D721Med (cell line): ENCODE measurements around the gene NOL11.
"Not testable (repeated sequence)": the region's sequence is repeated elsewhere in the genome, so short reads cannot be mapped to it uniquely, and the experiment has no call there.

Source experiments
- DNase-seq: peaks from one replicate; pipeline ENCODE4 v3.0.0; 2011; ENCODE audit warnings: low spot score; ENCODE audit not compliant: insufficient read length
- FAIRE-seq: peaks from 2 replicates; lab custom pipeline; 2011; peaks lifted over from hg19 to GRCh38; lab: Jason Lieb, UNC
- TF ChIP-seq, protein P1 (sequence below): IDR thresholded peaks from 2 replicates; pipeline ENCODE4 v1.5.1; 2012; ENCODE audit warnings: mild to moderate bottlenecking, control low read depth; ENCODE audit not compliant: insufficient read depth; ENCODE audit errors: missing control alignments

Gene NOL11

DNA sequence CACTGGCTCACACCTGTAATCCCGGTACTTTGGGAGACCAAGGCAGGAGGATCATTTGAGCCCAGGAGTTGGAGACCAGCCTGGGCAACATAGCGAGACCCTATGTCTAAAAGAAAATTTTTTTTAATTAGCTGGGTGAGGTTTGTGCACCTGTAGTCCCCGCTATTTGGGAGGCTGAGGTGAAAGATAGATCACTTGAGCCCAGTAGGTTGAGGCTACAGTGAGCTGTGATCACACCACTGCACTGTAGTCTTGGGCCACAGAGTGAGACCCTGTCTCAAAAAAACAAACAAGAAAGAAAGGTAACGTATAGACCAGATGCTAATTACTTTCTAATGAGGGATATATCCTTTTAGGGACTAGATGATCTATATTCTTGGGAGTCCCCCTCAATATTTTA lies 8.1 kb downstream of the NOL11 start:
- no peak for DNase-seq
- no peak for FAIRE-seq
- TF ChIP-seq, protein P1, sequence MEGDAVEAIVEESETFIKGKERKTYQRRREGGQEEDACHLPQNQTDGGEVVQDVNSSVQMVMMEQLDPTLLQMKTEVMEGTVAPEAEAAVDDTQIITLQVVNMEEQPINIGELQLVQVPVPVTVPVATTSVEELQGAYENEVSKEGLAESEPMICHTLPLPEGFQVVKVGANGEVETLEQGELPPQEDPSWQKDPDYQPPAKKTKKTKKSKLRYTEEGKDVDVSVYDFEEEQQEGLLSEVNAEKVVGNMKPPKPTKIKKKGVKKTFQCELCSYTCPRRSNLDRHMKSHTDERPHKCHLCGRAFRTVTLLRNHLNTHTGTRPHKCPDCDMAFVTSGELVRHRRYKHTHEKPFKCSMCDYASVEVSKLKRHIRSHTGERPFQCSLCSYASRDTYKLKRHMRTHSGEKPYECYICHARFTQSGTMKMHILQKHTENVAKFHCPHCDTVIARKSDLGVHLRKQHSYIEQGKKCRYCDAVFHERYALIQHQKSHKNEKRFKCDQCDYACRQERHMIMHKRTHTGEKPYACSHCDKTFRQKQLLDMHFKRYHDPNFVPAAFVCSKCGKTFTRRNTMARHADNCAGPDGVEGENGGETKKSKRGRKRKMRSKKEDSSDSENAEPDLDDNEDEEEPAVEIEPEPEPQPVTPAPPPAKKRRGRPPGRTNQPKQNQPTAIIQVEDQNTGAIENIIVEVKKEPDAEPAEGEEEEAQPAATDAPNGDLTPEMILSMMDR: no peak

DNA sequence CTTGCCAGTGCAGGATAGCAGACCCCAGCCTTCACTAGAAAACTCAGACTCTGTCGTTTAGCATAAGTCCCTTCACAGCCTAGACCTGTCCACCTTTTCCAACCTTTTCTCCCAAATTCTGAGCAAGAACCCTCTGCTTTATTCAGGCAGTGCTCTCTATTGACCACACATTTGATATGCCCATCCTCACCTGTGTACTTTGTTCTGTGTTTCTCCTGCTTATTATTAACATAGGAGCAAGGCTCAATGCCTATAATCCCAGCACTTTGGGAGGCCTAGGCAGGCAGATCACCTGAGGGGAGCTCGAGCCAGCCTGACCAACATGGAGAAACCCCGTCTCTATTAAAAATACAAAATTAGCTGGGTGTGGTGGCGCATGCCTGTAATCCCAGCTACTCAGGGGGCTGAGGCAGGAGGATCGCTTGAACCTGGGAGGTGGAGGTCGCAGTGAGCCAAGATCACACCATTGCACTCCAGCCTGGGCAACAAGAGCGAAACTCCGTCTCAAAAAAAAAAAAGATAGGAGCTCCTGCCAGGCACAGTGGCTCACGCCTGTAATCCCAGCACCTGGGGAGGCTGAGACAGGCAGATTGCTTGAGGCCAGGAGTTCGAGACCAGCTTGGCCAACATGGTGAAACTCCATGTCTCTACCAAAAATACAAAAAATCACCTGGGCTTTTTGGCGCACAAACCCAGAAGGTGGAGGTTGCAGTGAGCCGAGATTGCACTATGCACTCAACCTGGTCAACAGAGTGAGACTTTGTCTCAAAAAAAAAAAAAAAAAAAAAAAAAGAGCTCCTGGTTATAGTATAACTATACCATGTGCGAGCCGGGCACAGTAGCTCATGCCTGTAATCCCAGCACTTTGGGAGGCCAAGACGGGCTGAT lies 9.7 kb downstream of the NOL11 start:
- DNase-seq: not testable (repeated sequence)

DNA sequence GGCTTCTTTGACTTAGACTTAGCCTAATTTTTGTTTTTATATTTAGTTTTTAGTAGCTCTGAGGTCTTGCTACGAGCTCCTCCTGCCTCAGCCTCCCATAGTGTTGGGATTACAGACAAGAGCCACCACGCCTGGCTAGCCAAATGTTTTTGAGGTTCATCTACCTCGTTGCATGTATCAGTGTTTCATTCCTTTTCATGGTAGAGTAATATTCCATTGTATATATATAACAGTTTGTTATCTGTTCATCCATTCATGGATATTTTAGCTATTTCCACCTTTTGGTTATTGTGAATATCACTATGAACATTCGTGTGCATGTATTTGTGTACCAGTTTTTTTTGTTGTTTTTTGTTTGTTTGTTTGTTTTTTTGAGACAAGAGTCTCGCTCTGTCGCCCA lies 12.2 kb downstream of the NOL11 start:
- DNase-seq: no peak
- TF ChIP-seq, protein P1: no peak
- FAIRE-seq: no peak

More for the DNA sequence above, 9.7 kb downstream of the NOL11 start:
- not testable (repeated sequence) for FAIRE-seq

DNA sequence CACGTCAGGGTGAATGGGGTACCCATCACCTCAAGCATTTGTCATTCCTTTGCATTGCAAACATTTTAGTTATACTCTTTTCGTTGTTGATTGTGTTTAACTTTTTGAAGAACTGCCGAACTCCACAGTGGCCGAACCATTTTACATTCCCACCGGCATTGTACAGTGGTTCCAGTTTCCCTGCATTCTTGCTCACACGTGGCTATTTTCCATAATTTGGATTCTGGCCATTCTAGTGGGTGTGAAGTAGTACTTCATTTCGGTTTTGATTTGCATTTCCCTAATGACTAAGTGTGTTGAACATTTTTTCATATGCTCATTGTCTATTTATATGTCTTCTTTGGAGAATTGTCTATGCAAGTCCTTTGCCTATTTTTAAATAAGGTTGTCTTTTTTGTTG lies 13.0 kb downstream of the NOL11 start:
- TF ChIP-seq, protein P1: no peak
- no peak for FAIRE-seq
- no peak for DNase-seq

DNA sequence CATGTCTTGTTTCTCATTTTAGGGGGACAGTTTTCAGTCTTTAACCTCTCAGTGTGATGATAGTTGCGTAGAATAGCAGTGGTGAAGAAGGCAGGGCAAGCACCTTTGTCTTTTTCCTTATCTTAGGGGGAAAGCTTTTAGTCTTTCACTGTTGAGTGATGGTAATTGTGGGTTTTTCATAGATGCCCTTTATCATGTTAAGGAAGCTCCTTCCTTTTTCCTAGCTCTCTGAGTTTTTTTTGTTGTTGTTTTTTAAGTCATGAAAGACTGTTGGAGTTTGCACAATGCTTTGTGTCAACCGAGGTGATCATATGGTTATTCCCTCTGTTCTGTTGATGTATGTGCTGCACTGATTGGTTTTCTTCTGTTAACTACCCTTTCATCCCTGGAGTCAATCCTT lies 15.7 kb downstream of the NOL11 start:
- no peak for DNase-seq
- TF ChIP-seq, protein P1: no peak
- no peak for FAIRE-seq

DNA sequence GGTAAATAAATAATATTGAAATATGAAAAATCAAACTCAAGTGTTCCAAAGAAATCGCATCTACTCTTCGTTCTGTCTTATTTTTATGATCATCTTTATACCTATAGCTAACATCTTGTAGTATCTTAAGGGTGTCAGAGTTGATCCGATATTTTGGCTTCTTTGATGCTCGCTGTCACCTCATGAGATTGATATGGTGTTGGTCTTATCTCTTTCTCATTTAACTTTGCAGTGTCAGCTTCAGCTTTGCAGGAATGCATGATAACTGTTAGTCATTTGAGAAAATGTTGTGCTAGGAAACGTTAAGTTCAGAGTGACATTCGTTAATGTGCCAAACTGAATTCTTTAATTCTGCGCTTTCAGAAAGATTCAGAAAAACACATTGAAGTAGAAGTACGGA lies 19.4 kb downstream of the NOL11 start:
- TF ChIP-seq, protein P1: no peak
- no peak for DNase-seq
- FAIRE-seq: no peak

DNA sequence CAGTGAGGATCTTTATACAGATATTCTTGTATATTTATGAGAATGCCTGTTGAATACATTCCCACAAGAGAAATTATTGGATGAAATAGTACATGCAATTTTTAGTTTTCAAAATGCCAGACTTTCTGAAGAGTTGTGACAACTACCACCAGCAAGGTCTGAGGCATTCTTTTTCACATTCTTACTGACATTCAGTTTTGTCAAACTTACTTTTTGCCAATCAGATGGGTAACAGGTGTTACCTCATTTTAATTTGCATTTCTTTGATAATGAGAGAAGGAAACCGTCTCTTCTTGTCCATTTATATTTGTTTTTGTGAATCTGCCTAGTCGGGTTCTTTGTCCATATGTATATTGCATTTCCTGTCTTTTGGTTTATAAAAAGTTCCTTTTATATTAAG lies 24.3 kb downstream of the NOL11 start:
- FAIRE-seq (no peak), DNase-seq (no peak)
- TF ChIP-seq, protein P1: no peak
